Mammary epithelial cell (primary cell): Measurements from ENCODE around the gene TBC1D16.

Experiments
- CTCF ChIP-seq, 2 donors: IDR thresholded peaks in 1 of 2; conservative IDR thresholded peaks in 1 of 2; 2 replicates each; pipeline ENCODE4 v1.5.1; 2011 to 2012; ENCODE audit warnings: inconsistent platforms in 2 of 2, low read length in 2 of 2, mild to moderate bottlenecking in 2 of 2, control low read depth in 1 of 2, low read depth in 1 of 2; ENCODE audit not compliant: insufficient read depth in 1 of 2; ENCODE audit errors: extremely low read depth in 1 of 2
- EZH2 ChIP-seq: IDR thresholded peaks from 2 replicates; pipeline ENCODE4 v1.6.1; 2012; ENCODE audit warnings: low read length, inconsistent platforms, borderline replicate concordance

- TF ChIP-seq CTCF (conservative IDR thresholded peaks at IDR 0.05 in 1 of 2, IDR thresholded peaks at IDR 0.05 in 1 of 2; ENCODE audit: extremely low read depth in 1 of 2, insufficient read depth in 1 of 2, low read depth in 1 of 2, low read length in 2 of 2) (no peak), EZH2 (no peak)
Observed at GRCh38 chr17:79955691-79956440, 79.8 kb downstream of the TBC1D16 start.
